A549 treated with AZD9567 at 1 μM for 4 hours (cell line): ENCODE measurements around the gene MRI1. TPM values are rescaled to one million over a fixed set of nuclear protein-coding genes. Genes with fewer than 3 reads are reported as not detected.

Experiments
- total RNA-seq: library from RNA; stranded (reverse); fragments of 200-300 nt; extraction: Qiagen RNA extraction; gene quantifications from 5 replicates; pipeline ENCODE4 v1.2.3, GENCODE V29; 2022; ENCODE audit not compliant: insufficient read depth

MRI1 gene
- 12.5 to 15.5 TPM (median 14.1 TPM) in 5 replicates for total RNA-seq

GRCh38 chr19:13764101-13764807, at the start of gene MRI1:
TSS of gene MRI1 (plus strand) at chr19:13764522. CDS start at chr19:13764589, 67 bp downstream.

GRCh38 chr19:13774217-13775191, 10.2 kb downstream of the MRI1 start, which contains the start of gene C19orf53:
TSS of gene C19orf53 (plus strand) at chr19:13774456. CDS start at chr19:13774478, 22 bp downstream.

GRCh38 chr19:13794757-13795589, 30.7 kb downstream of the MRI1 start, which contains the start of gene ZSWIM4:
TSS of gene ZSWIM4 (plus strand) at chr19:13795443. CDS start at chr19:13795649, 206 bp downstream.

Other genes with a start within 250 kb of the MRI1 start
- gene C19orf53, start 9.9 kb downstream of the MRI1 start, total RNA-seq: 128 to 211 TPM (median 206 TPM) in 5 replicates
- gene ZSWIM4, start 30.9 kb downstream of the MRI1 start, total RNA-seq: 3.7 to 4.0 TPM (median 3.9 TPM) in 5 replicates
- gene NANOS3, start 112.6 kb downstream of the MRI1 start, total RNA-seq: 2.3 to 3.1 TPM (median 2.5 TPM) in 4 of 5 replicates, not detected in the other
- 0.08 to 0.55 TPM (median 0.37 TPM) in 4 of 5 replicates, not detected in the other for gene BRME1, start 141.6 kb downstream of the MRI1 start, total RNA-seq
- 8.2 to 10.9 TPM (median 9.5 TPM) in 5 replicates for gene CC2D1A, start 141.7 kb downstream of the MRI1 start, total RNA-seq
- 1.1 to 4.3 TPM (median 1.5 TPM) in 5 replicates for gene PODNL1, start 173.9 kb downstream of the MRI1 start, total RNA-seq
- 14.7 to 22.8 TPM (median 21.9 TPM) in 5 replicates for gene DCAF15, start 188.0 kb downstream of the MRI1 start, total RNA-seq
- gene RFX1, start 241.8 kb downstream of the MRI1 start, total RNA-seq: 2.5 to 5.8 TPM (median 5.0 TPM) in 5 replicates